ENCODE results near the gene NCOR2. TPM values are rescaled to one million over a fixed set of nuclear protein-coding genes. Genes with fewer than 3 reads are reported as not detected.

The NCOR2 gene
- total and polyA plus RNA-seq, 8 donors = 27.2 to 292 (median 83.5) TPM

DNA sequence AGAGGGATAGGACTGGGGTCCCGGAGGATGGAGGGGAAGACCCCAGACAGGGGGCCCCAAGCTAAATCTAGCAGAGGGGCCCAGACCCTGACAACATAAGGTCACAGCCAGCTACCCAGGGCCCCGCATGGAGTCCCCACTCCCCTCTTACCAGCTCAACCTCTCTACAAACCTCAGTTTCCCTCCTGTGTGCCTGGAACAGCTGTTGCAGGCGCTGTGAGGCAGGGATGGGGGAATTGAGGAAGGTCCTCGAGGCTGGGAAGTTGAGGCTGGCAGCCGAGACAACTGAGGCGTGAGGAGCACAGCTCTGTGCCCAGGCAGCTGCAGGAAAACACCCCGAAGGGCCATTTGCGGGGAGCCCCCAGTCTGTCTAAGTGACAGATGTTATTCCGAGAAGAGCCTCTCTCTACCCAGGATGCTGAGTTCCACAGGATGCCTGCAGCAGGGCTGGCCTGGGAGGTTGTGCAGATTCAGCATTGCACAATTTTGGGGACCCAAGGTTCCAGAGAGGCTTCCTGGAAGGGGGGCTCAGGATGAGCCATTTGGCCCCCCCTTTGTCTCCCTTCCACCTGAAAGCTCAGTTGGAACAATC lies 42.7 kb upstream of the NCOR2 start:
- DNase-seq = no peak
- Histone ChIP-seq H3K4me1 (peaks cover 31 to 56% (median 40%) of the 10 kb centered on the region in 4 donors), H3K27ac (peak overlapping the region in 4 of 5 donors; percentile 77 to 90 (median 81)), H3K27me3 (no peaks in the 10 kb centered on the region), H3K4me3 (no peak overlapping the region), H3K36me3 (no peaks in the 10 kb centered on the region), H3K9me3 (peaks cover 0 to 7% (median 0%) of the 10 kb centered on the region in 4 donors)
- intact Hi-C loops (cut with DNase I; ENCODE audit: low total_unique reads) = no loop called here
- WGBS, 5 donors = 65 to 85% (median 81%) methylated on average over 9 of the region's 9 CpGs
- TF ChIP-seq POLR2A (IDR thresholded peaks at IDR 0.05) (no peak), POLR2AphosphoS5 (IDR thresholded peaks at IDR 0.05) (no peak), EP300 (IDR thresholded peaks at IDR 0.05) (no peak)

DNA sequence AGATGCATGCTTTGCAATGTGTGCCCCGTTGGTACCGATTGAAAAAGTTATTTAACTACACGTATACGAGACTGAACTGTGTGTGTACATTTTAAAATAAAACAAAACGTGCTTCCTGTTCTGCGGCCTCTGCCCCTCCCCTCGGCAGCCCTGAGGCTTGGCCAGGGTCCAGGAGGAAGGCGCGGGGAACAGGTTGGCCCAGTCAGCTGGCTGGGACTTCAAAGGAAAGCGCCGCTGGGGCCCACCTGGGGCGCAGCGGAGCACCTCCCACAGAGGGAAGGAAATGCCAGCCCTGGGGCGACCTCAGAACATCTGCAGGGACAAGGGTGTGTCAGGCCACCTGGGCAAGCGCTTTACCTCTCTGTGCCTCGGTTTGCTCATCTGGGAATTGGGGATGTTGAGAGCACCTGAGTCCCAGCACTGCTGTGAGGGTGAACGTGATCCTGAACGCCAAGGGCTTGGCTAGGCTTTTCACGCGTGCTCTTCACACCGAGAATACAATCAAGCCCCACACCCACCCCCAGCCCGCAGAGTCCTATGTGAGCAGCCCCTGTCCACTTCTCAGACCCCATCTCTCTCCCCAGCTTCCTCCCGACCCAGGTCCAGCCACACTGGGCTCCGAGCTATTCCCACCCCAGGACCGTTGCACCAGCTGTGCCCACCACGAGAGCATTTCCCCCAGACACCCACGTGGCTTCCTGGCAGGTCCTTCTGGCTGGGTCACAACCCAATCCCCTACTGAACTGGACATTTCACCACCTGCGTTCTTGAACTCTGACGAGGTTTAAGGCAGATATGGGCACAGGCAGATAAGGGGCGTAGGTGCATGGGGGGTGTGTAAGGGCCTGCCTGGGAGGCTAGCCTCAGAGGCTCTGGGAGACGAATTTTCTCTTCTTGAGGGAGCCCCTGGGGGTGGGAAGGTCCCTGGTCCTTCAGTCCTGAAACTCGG lies 41.9 kb upstream of the NCOR2 start:
- WGBS, 5 donors = 11 to 19% (median 15%) methylated on average over 32 of the region's 32 CpGs
- Histone ChIP-seq H3K4me1 (peaks cover 36 to 64% (median 45%) of the 10 kb centered on the region in 4 donors), H3K9me3 (peaks cover 0 to 4% (median 0%) of the 10 kb centered on the region in 4 donors), H3K27me3 (no peaks in the 10 kb centered on the region), H3K4me3 (peak overlapping the region in 1 of 4 donors; percentile 23), H3K27ac (peak overlapping the region; percentile 77 to 90 (median 80)), H3K36me3 (no peaks in the 10 kb centered on the region)
- peak; percentile 97 to 99 for DNase-seq
- intact Hi-C loops (cut with DNase I; ENCODE audit: low total_unique reads) = no loop called here
- no peak for TF ChIP-seq EP300 (IDR thresholded peaks at IDR 0.05)
- peak; percentile 55 to 92 (median 91) for TF ChIP-seq POLR2AphosphoS5 (IDR thresholded peaks at IDR 0.05)
- no peak for TF ChIP-seq POLR2A (IDR thresholded peaks at IDR 0.05)
- TF ChIP-seq, protein P1, sequence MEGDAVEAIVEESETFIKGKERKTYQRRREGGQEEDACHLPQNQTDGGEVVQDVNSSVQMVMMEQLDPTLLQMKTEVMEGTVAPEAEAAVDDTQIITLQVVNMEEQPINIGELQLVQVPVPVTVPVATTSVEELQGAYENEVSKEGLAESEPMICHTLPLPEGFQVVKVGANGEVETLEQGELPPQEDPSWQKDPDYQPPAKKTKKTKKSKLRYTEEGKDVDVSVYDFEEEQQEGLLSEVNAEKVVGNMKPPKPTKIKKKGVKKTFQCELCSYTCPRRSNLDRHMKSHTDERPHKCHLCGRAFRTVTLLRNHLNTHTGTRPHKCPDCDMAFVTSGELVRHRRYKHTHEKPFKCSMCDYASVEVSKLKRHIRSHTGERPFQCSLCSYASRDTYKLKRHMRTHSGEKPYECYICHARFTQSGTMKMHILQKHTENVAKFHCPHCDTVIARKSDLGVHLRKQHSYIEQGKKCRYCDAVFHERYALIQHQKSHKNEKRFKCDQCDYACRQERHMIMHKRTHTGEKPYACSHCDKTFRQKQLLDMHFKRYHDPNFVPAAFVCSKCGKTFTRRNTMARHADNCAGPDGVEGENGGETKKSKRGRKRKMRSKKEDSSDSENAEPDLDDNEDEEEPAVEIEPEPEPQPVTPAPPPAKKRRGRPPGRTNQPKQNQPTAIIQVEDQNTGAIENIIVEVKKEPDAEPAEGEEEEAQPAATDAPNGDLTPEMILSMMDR (IDR thresholded peaks at IDR 0.05) = peak in 1 of 7 experiments; percentile 12

DNA sequence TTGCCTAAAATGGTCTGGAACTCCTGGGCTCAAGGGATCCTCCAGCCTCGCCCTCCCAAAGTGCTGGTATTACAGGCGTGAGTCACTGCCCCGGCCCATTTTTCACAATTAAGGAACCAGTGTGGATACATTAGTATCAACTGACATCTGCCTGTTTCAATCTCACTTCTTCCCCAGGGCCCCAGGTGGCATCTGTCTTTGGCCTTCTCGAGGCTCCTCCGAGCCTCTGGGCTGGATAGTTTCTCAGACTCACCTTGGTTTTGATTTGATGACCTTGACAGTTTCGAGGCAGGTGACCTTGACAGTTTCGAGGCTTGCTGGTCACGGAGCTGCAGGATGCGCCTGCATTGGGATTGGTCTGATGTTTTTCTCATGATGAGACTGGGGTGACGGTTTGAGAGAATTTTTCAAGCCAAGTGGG lies 41.0 kb upstream of the NCOR2 start:
- H3K4me3 ChIP-seq = peak overlapping the region in 1 of 4 donors; percentile 23

DNA sequence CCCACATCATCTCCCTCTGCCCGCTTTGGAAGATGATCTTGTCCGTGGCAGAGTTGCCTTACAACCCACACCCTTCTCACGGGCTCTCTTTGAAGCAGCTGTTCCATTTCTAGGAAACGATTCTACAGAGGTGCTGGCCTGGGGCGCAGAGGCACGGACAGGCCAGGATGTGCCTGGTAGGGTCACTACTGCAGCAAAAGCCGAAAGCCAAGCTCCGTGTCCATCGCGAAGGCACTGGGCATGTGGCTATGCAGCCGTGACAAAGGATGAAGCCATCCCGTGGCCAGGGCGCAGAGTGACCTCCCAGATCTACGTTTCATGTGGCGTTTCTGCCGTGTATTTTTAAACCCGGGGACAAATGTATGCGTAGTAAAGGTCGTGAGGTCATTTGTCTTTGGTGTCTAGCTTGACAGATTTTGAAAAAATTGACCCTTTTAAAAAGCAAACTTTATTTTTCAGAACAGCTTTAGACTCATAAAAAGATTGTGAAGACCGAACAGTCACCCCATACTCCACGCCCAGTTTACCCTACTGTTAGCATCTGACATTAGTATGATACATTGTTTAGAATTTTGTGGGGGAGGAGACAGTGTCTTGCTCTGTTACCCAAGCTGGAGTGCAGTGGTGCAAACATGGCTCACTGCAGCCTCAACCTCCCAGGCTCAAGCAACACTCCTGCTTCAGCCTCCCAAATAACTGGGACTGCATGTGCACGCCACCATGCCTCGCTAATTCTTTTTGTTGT lies 40.4 kb upstream of the NCOR2 start:
- TF ChIP-seq EP300 (IDR thresholded peaks at IDR 0.05) (no peak), POLR2AphosphoS5 (IDR thresholded peaks at IDR 0.05) (no peak), POLR2A (IDR thresholded peaks at IDR 0.05) (no peak)
- TF ChIP-seq, protein P1 (IDR thresholded peaks at IDR 0.05) = no peak
- intact Hi-C loops (cut with DNase I; ENCODE audit: low total_unique reads) = no loop called here
- no peak for DNase-seq
- 89 to 93% (median 89%) methylated on average over 23 of the region's 23 CpGs for WGBS, 5 donors
- Histone ChIP-seq H3K9me3 (no peaks in the 10 kb centered on the region), H3K27me3 (no peaks in the 10 kb centered on the region), H3K27ac (peak overlapping the region; percentile 77 to 90 (median 80)), H3K4me1 (peaks cover 37 to 72% (median 52%) of the 10 kb centered on the region in 4 donors), H3K36me3 (no peaks in the 10 kb centered on the region), H3K4me3 (no peak overlapping the region)

More for the DNA sequence above, 41.0 kb upstream of the NCOR2 start:
- 36 to 66% (median 43%) methylated on average over 10 of the region's 10 CpGs for WGBS, 5 donors
- Histone ChIP-seq H3K4me1 (peaks cover 42 to 71% (median 52%) of the 10 kb centered on the region in 4 donors), H3K27ac (peak overlapping the region; percentile 77 to 90 (median 80)), H3K9me3 (no peaks in the 10 kb centered on the region), H3K27me3 (no peaks in the 10 kb centered on the region), H3K36me3 (no peaks in the 10 kb centered on the region)
- peak in 1 of 2 donors; percentile 60 for DNase-seq
- TF ChIP-seq POLR2A (IDR thresholded peaks at IDR 0.05) (no peak), POLR2AphosphoS5 (IDR thresholded peaks at IDR 0.05) (no peak)
- TF ChIP-seq, protein P1 (IDR thresholded peaks at IDR 0.05) = no peak
- intact Hi-C loops (cut with DNase I; ENCODE audit: low total_unique reads) = no loop called here
